Stimulated activated CD8-positive, alpha-beta memory T cell treated with anti-CD3 and anti-CD28 coated beads, Interleukin-4, amount 100 ng/mL, for 48 hours (primary cell): ENCODE data around the gene MYH13.

Experiments
- DNase-seq: peaks from one replicate; pipeline ENCODE4 v3.0.0-alpha.2; 2020

MYH13 gene

DNA sequence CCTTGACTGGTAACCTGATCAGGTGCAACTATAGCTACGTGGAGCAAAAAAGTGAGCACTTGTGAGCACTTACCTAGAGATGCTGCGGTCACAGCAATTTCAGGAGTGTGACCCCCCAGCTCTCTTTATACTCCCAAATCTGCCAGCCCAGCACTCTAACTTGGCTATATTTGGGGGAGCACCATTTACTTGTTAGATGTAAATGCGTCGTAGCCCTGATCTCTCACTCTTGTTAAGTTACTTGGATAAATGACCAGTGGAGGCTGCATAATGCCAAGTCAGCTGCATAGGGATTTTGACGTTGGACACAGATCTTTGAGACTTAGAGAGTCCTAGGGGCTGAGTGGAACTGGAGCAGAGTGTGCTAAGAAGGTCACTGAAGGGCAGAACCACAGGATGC lies at the start of gene MYH13:
TSS of gene MYH13 (minus strand) at position 101 of the 400 bp plus-strand sequence. CDS start 8,476 bp downstream, outside the sequence.
- DNase-seq: no peak

DNA sequence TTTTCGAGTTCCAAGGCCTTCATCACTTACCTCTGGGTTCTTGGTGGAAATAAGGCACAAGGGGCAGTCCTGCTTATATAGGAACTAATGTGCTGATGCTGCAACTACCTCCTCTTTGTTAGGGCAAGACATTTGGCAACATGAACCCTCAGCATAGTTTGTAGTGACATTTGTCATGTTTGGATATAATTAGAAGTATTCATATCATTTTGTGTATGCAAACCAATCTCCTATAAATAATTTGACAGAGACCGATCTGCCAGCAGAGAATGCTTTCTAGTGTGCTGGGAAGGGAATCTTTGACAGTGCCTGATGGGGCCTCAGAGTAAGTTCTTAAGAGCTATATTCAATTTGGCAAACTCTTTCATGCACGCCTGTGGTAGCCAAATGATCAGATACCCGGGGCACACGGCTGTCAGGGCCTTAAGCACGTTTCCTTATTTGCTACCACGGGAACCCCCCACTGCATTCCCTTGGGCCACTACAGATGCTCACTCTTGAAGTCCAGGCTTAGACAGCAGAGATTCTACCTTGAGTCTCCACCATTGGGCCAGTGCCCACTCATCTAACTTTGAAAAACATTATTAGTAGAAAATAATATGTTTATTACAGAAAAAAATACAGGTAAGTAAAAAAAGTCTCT lies 49.2 kb upstream of the MYH13 start, which contains the start of gene MYH8:
TSS of gene MYH8 (minus strand) at position 51 of the 643 bp plus-strand sequence. CDS start 1,723 bp downstream, outside the sequence.
- no peak for DNase-seq

GRCh38 chr17:10421211-10421610 lies 48.4 kb upstream of the MYH13 start:
- DNase-seq: no peak

GRCh38 chr17:10420811-10421210 lies 48.0 kb upstream of the MYH13 start:
- DNase-seq: no peak

DNA sequence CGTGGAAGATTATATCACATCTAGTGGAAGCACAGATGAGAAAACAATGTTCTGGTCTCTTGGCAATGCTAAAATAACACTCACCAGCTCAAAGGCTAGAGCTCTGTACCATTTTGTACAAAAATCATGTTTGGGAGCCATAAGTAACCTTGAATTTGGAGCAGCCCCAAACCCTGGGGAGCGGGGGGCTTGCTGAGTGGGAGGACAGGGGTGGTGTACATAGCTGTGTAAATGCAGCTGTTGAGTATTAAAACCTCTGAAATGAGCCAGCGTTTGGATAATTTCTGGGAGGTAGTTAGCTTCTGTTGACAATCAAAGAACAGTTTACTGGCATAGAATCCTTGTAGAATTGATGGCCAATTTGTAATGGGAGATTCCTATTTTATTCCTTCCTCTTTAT lies 44.6 kb upstream of the MYH13 start:
- DNase-seq: no peak

DNA sequence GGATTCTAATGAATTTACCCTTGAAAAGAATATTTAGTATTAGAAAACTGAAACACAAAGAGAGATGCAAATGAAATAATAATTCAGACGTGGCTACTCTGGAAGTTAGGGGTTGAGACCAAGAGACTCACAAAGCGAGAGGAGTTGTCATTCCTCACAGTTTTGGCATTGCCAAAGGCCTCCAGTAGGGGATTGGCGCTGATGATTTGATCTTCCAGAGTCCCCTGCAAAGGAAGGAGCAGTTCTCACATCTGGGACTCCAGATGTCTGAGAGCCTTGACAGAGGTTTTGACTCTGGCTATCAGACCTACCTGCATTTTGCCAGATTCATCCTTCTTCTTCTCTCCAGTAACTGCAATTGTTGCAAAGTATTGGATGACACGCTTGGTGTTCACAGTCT lies 42.4 kb upstream of the MYH13 start:
- DNase-seq: no peak

DNA sequence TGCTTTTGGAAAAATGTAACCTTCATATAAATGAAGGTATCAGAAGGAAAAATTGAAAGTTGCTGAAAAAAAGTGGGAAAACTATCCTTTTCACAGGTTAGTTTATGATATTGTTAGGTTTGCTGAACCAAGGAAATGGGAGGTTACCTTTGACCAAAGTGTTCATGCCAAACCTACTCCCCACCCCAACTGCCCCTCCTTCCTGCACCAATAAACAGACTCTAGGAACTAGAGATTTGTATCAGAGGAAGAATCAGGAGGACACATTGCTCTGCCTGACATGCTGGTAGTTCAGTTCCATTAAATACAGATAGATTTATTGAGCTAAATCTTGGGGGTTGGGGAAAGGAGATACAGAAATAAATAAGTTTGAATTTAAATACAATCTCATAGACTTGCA lies 30.8 kb upstream of the MYH13 start:
- no peak for DNase-seq

- no peak for DNase-seq
Observed at GRCh38 chr17:10398352-10398751, 25.5 kb upstream of the MYH13 start.

DNA sequence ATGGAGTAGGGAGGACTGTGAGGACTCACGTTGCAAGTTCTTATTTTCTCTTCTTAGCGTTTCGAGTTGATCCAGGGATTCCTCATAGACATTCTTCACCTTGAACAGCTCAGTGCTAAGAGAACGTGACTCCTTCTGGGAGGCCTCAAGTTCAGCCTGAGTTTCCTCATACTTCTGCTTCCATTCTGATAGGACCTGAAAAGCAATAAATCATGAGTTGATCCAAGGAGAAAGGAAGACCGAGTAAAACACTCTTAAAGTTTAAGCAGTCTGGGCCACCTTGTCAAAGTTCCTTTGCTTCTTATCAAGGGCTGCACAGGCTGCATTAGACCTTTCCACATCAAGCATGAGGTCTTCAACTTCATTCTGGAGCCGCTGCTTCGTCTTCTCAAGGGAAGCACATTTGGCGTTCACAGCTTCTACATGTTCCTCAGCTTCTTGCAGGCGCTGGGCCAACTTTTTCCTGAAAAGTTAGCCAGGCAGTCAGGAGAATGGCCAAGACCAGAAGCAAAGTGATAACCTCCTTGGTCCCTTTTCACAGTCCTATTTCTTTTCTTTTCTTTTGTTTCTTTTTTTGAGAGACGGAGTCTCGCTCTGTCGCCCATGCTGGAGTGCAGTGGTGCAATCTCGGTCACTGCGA lies 23.8 kb upstream of the MYH13 start:
- DNase-seq: no peak

GRCh38 chr17:10394201-10394887 lies 21.5 kb upstream of the MYH13 start:
- no peak for DNase-seq

DNA sequence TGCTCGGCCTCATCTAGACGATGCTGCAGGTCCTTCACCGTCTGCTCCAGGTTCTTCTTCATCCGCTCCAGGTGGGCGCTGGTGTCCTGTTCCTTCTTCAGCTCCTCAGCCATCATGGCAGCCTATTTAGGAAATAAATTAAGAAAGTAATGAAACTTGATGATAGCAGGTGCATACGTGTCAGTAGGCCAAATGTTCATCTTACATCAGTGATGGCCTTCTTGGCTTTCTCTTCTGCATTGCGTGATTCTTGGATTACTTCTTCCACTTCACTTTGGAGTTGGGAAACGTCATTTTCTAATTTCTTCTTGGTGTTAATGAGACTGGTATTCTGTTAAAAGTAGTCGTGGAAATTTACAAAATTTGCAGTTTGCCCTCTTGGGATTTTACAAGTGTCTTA lies 20.1 kb upstream of the MYH13 start:
- no peak for DNase-seq

DNA sequence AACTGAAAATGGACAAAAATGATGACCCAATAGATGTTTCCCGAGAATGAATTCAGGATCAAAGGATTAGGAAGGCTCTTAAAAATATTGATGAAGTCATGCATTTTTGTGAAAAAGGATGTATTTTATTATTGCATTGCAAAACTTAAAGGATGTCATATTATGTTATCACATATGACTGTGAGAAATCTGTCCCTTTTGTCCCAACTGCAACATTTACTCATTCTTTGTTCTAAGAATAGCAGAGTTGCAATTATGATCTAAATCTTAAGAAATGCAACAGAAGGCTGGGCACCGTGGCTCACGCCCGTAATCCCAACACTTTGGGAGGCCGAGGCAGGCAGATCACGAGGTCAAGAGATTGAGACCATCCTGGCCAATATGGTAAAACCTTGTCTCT lies 13.1 kb upstream of the MYH13 start:
- no peak for DNase-seq

GRCh38 chr17:10384175-10384574 lies 11.4 kb upstream of the MYH13 start:
- DNase-seq: no peak

DNA sequence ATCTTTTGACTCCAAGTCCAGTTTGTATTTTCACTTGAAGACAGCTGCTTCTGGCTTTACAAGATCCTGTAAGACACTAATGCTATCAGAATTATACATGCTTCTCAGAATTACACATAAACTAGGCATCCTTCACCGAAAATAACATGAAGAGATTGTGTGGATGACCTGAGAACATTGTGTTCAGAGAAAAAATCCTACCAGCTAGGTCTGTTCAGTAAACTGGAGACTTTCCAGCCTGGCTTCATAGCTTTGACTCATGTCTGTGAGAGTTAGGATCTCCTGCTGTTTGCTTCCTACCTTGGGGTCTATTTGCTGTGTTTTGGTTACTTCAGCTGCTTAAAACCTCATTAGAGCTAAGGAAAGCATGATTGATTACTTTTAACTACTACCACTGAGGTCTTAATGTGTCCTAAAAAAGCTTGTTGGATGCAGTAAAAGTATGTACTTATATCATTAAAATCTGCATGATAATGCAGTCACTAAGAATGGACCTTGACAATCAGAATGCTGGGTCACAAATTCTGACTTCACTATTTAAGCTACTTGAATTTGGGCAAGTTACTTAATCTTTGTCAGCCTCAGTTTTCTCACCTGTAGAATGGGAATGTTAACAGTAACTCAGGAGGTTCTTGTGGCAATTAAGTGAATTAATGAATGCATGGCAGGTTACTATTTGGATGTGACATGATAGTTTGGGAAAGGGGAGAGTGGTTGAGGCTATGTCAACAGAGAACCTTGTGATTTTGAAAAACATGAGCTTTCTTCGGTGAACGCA lies 8.0 kb upstream of the MYH13 start:
- no peak for DNase-seq

DNA sequence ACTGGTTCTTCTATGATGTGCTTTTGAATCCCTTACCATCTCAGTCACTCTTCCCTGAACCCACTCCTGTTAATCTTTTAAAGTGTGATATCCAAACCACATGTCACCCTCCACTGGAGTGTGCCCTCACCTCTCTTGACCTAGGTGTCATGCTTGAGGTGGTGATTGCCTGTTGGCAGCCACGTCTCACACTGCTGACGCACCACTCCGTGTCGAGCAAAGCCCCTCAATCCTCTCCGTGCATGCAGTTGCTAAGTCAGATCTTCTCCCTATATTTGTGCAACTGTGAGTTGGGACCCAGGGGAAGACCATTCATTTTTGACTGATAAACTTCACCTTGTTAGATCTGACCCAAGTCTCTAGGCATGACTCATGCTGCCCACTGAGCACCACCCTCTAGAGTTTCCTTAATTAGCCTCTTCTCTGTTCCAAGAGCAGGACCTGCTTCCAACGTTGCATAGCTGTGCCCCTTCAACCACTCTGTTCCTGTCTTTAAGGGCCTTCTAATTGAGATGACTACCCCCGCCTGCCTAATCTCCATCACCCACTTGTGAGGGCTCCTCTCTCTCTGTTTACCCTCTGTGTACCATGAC lies 2.7 kb downstream of the MYH13 start:
- no peak for DNase-seq

DNA sequence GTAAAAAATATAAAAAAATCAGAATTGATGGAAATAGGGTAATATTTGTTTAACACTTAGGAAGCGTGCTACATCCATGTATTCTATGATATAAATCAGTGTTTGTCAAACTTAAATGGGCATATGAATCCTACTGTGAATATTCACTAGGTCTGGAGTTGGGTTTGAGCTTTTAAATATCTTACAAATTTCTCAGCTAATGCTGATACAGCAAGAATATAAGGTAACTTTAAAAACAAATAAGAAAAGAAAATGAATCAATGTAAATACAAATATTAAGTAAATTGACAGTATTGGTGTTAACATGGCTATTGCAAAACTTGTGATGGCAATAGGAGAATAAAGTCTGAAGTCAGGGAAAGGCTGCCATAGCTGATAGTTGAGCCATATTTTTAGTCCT lies 3.6 kb downstream of the MYH13 start:
- DNase-seq: no peak

DNA sequence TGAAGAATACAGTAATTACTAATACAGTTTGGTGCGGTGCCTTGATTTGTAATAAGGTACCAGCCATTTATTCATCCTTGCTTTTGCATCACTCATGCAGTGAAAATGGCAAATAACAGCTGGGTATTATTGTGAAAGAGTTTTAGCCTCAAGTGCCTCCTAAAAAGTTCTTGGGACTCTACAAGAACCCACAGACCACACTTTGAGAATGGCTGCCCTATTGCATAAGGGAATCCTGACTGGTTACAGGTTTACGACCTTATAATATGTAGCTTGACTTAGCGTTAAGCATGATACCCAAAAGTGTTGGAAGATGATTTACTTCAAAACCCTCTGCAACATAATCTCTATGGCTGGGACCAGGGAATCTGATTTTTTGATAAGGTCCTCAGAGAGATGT lies 4.2 kb downstream of the MYH13 start:
- DNase-seq: no peak

GRCh38 chr17:10360578-10360977 lies 12.2 kb downstream of the MYH13 start:
- no peak for DNase-seq

DNA sequence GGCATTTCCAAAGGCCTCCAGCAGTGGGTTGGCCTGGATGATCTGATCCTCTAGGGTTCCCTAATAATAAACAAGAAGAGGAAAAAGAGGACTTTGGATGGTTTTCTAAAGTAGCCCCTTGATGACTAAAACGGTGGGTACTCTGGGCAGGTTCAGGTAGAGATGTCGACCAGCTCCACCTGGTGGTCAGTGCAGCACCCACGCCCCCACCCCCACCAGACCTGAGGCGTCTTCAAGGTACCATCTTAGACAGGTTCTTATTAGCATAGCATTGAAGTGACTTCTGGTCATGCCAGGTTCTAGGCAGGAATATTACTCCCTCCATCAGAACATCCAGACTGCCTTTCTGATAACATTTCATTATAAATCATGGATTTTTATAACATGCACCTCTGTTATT lies 15.0 kb downstream of the MYH13 start:
- DNase-seq: peak; percentile 52

DNA sequence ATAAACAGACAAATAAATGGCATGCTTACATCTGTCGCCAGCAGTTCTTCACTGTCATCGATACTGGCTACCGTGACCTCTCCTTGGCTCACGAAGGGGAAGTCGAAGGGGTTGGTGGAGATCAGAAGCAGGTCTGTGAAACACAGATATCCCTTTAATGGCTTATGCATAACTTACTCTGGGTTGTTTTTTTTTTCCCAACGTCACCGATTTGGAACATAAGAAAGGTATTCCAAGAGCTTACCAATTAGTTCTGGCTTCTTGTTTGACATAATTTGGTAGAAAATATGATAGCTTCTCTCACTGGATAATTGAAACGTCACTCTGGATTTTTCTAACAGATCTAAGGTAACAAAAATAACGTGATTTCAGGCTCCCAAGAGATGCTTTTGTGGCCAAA lies 18.2 kb downstream of the MYH13 start:
- DNase-seq: no peak

- DNase-seq: no peak
Observed at GRCh38 chr17:10352893-10353292, 19.9 kb downstream of the MYH13 start.

- DNase-seq: peak; percentile 31
Observed at GRCh38 chr17:10349403-10349802, 23.4 kb downstream of the MYH13 start.

DNA sequence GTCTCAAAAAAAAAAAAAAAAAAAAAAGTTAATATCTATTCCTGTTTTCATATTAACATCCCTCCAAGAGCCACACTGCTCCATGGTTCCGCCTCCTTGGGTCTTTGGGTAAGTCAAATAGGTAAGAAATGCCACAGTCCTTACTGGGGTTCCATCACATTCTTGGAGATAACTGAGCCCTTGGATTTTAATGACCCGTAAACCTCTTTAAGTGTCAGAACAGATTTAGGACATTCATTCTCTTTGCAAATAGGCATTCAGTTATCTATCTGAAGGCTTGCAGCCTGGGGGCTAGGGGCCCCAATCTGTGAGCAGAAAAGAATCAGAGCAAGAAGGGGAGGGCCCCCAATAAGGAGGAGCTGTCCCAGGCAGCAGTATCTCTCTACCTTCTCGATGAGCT lies 28.0 kb downstream of the MYH13 start:
- no peak for DNase-seq
